Liver (tissue), 9 donors: ENCODE results near the gene TPM3. TPM values are rescaled to one million over a fixed set of nuclear protein-coding genes. Genes with fewer than 3 reads are reported as not detected.

Experiments
- DNase-seq: peaks from one replicate; pipeline ENCODE4 v3.0.0-alpha.2; 2017; ENCODE audit warnings: low spot score
- H3K27ac ChIP-seq, 2 donors: one replicate each; pipeline ENCODE4 v1.7.0; 2013; ENCODE audit warnings: inconsistent platforms in 2 of 2, low read length in 2 of 2, control low read depth in 1 of 2, low read depth in 1 of 2, mild to moderate bottlenecking in 1 of 2
- H3K27me3 ChIP-seq, 4 donors: one replicate each; pipeline versions ENCODE4 v1.6.1 to v1.7.0; 2013; ENCODE audit warnings: low read length in 3 of 4, inconsistent platforms in 1 of 4, mild to moderate bottlenecking in 1 of 4, moderate library complexity in 1 of 4; ENCODE audit not compliant: control insufficient read depth in 4 of 4, insufficient read depth in 4 of 4
- H3K36me3 ChIP-seq, 4 donors: one replicate each; pipeline versions ENCODE4 v1.6.1 to v1.7.0; 2013; ENCODE audit warnings: low read length in 3 of 4, mild to moderate bottlenecking in 3 of 4, low read depth in 1 of 4, moderate library complexity in 1 of 4; ENCODE audit not compliant: control insufficient read depth in 4 of 4, insufficient read depth in 3 of 4
- H3K4me1 ChIP-seq, 4 donors: one replicate each; pipeline versions ENCODE4 v1.6.1 to v1.7.0; 2013; ENCODE audit warnings: low read length in 3 of 4, mild to moderate bottlenecking in 3 of 4, moderate library complexity in 1 of 4; ENCODE audit not compliant: control insufficient read depth in 4 of 4, insufficient read depth in 4 of 4
- H3K4me3 ChIP-seq, 3 donors: one replicate each; pipeline versions ENCODE4 v1.6.1 to v1.7.0; 2013; ENCODE audit warnings: low read length in 3 of 3, control low read depth in 1 of 3, low read depth in 1 of 3, mild to moderate bottlenecking in 1 of 3
- H3K9ac ChIP-seq, 2 donors: one replicate each; pipeline ENCODE4 v1.7.0; 2013; ENCODE audit warnings: low read length in 2 of 2, mild to moderate bottlenecking in 2 of 2, moderate library complexity in 2 of 2, control low read depth in 1 of 2, low read depth in 1 of 2
- H3K9me3 ChIP-seq, 4 donors: one replicate each; pipeline versions ENCODE4 v1.6.1 to v1.7.0; 2013; ENCODE audit warnings: low read length in 3 of 4; ENCODE audit not compliant: control insufficient read depth in 4 of 4
- ATF3 ChIP-seq: IDR thresholded peaks from 2 replicates; pipeline ENCODE4 v1.6.1; 2016; ENCODE audit warnings: antibody characterized with exemption
- CTCF ChIP-seq: fragments of 150-350 bp; IDR thresholded peaks from 2 replicates; pipeline ENCODE4 v1.5.1; 2017; ENCODE audit warnings: improper control_type of control experiment, low read depth, low read length; ENCODE audit not compliant: missing input control
- EGR1 ChIP-seq, 2 donors: IDR thresholded peaks; 2 replicates each; pipeline ENCODE4 v1.6.1; 2016 to 2018; ENCODE audit warnings: antibody characterized with exemption in 2 of 2, low read depth in 2 of 2
- FOXA1 ChIP-seq: IDR thresholded peaks from 2 replicates; pipeline ENCODE4 v1.6.1; 2016; ENCODE audit warnings: antibody characterized with exemption
- FOXA2 ChIP-seq: IDR thresholded peaks from 2 replicates; pipeline ENCODE4 v1.6.1; 2016; ENCODE audit warnings: antibody characterized with exemption
- GABPA ChIP-seq, 2 donors: IDR thresholded peaks in 1 of 2; conservative IDR thresholded peaks in 1 of 2; 2 replicates each; pipeline ENCODE4 v1.6.1; 2016; ENCODE audit warnings: antibody characterized with exemption in 2 of 2, mild to moderate bottlenecking in 1 of 2, moderate library complexity in 1 of 2
- HNF4A ChIP-seq, 2 donors: conservative IDR thresholded peaks; 2 replicates each; pipeline ENCODE4 v1.6.1; 2016; ENCODE audit warnings: antibody characterized with exemption in 2 of 2, mild to moderate bottlenecking in 2 of 2
- HNF4G ChIP-seq: IDR thresholded peaks from 2 replicates; pipeline ENCODE4 v1.6.1; 2016; ENCODE audit warnings: antibody characterized with exemption
- JUND ChIP-seq, 2 donors: IDR thresholded peaks; 2 replicates each; pipeline ENCODE4 v1.6.1; 2016; ENCODE audit warnings: antibody characterized with exemption in 2 of 2
- MAX ChIP-seq: IDR thresholded peaks from 2 replicates; pipeline ENCODE4 v1.6.1; 2016; ENCODE audit warnings: antibody characterized with exemption
- NR2F2 ChIP-seq: IDR thresholded peaks from 2 replicates; pipeline ENCODE4 v1.6.1; 2016; ENCODE audit warnings: antibody characterized with exemption
- RAD21 ChIP-seq, 2 donors: IDR thresholded peaks; 2 replicates each; pipeline ENCODE4 v1.6.1; 2016; ENCODE audit warnings: antibody characterized with exemption in 2 of 2, mild to moderate bottlenecking in 2 of 2
- REST ChIP-seq: IDR thresholded peaks from 2 replicates; pipeline ENCODE4 v1.6.1; 2016; ENCODE audit warnings: antibody characterized with exemption, mild to moderate bottlenecking
- RXRA ChIP-seq, 2 donors: IDR thresholded peaks; 2 replicates each; pipeline ENCODE4 v1.6.1; 2017 to 2018; ENCODE audit warnings: antibody characterized with exemption in 2 of 2, mild to moderate bottlenecking in 1 of 2
- SP1 ChIP-seq: IDR thresholded peaks from 2 replicates; pipeline ENCODE4 v1.6.1; 2018; ENCODE audit warnings: antibody characterized with exemption, mild to moderate bottlenecking
- TAF1 ChIP-seq: conservative IDR thresholded peaks from 2 replicates; pipeline ENCODE4 v1.6.1; 2016; ENCODE audit warnings: antibody characterized with exemption, mild to moderate bottlenecking
- YY1 ChIP-seq: IDR thresholded peaks from 2 replicates; pipeline ENCODE4 v1.6.1; 2016; ENCODE audit warnings: antibody characterized with exemption, mild to moderate bottlenecking
- ZBTB33 ChIP-seq: IDR thresholded peaks from 2 replicates; pipeline ENCODE4 v1.6.1; 2016; ENCODE audit warnings: antibody characterized with exemption
- WGBS: extraction: QIAGEN DNeasy Blood & Tissue Kit; methylation state at CpG from one replicate; pipeline ENCODE4 v1.1.7; 2013; 5-methylcytosine and 5-hydroxymethylcytosine counted together
- polyA plus RNA-seq, 2 donors: library from polyadenylated mRNA; stranded (reverse) in 1 of 2; unstranded in 1 of 2; fragments of 200-250 nt in 1 of 2; fragments of >200 nt in 1 of 2; fragmentation: Nextera tagmentation in 1 of 2; extraction: Ambion mirVana in 1 of 2; gene quantifications; one replicate each; pipeline versions ENCODE4 v1.2.1 to v1.2.3, GENCODE V29; 2013 to 2015
- total RNA-seq, 2 donors: library from RNA; depleted of rRNA; stranded (reverse); fragments of >200 nt; gene quantifications; one replicate each; pipeline ENCODE4 v1.2.3, GENCODE V29; 2014
- donor health status: healthy.
- donor health status: healthy.
- donor health status: healthy.
- donor health status: healthy.
- donor health status: healthy.

Gene TPM3
- total and polyA plus RNA-seq, 4 donors, result 89.6 to 120 (median 109) TPM

GRCh38 chr1:154219541-154219940 is 27.6 kb upstream of the TPM3 start:
- Histone ChIP-seq H3K27me3 (no peaks in the 10 kb centered on the region), H3K9ac (peak overlapping the region; percentile 97 to 99), H3K27ac (peak overlapping the region; percentile 98 to 99), H3K36me3 (peaks cover 2 to 4% (median 4%) of the 10 kb centered on the region in 4 donors), H3K4me3 (peak overlapping the region; percentile 87 to 99 (median 87)), H3K9me3 (no peaks in the 10 kb centered on the region), H3K4me1 (peaks cover 4 to 39% (median 26%) of the 10 kb centered on the region in 4 donors)
- DNase-seq, result no peak
- TF ChIP-seq ZBTB33 (no peak), EGR1 (IDR thresholded peaks at IDR 0.05; ENCODE audit: low read depth in 2 of 2) (no peak), YY1 (no peak), TAF1 (peak; percentile 69), HNF4G (no peak), CTCF (no peak), REST (peak; percentile 47), RXRA (IDR thresholded peaks at IDR 0.05) (no peak), FOXA1 (no peak), HNF4A (conservative IDR thresholded peaks at IDR 0.05) (peak; percentile 23 to 38), ATF3 (no peak), SP1 (peak; percentile 1), JUND (IDR thresholded peaks at IDR 0.05) (no peak), GABPA (IDR thresholded peaks at IDR 0.05 in 1 of 2, conservative IDR thresholded peaks at IDR 0.05 in 1 of 2) (peak in 1 of 2 donors; percentile 15), RAD21 (IDR thresholded peaks at IDR 0.05) (no peak), FOXA2 (no peak), MAX (peak; percentile 31), NR2F2 (no peak)
- 8% methylated on average over 5 of the region's 5 CpGs for WGBS
